HG02610 (cell line): ENCODE data around the gene CAMK4.

Experiments used
- ATAC-seq: cut with Tn5 transposase; IDR thresholded peaks from one replicate; pipeline ENCODE4 v1.9.1; 2021; ENCODE audit warnings: mild to moderate bottlenecking, moderate library complexity; ENCODE audit not compliant: unreplicated experiment

Gene CAMK4

GRCh38 chr5:111223787-111224560, at the start of gene CAMK4:
Gene CAMK4 (plus strand): TSS chr5:111224384. CDS start chr5:111224484, 100 bp downstream.
- peak; percentile 80 for ATAC-seq

GRCh38 chr5:111183064-111183463, 41.1 kb upstream of the CAMK4 start:
- no peak for ATAC-seq

- no peak for ATAC-seq
Measured at GRCh38 chr5:111187079-111187478, 37.1 kb upstream of the CAMK4 start.

- ATAC-seq, result no peak
Measured at GRCh38 chr5:111194053-111194452, 30.1 kb upstream of the CAMK4 start.

- no peak for ATAC-seq
Measured at GRCh38 chr5:111194925-111195324, 29.3 kb upstream of the CAMK4 start.

- ATAC-seq, result no peak
Measured at GRCh38 chr5:111197523-111197922, 26.7 kb upstream of the CAMK4 start.

GRCh38 chr5:111198281-111198966, 25.8 kb upstream of the CAMK4 start:
- ATAC-seq, result no peak

GRCh38 chr5:111200828-111201227, 23.4 kb upstream of the CAMK4 start:
- ATAC-seq, result no peak

GRCh38 chr5:111201705-111202104, 22.5 kb upstream of the CAMK4 start:
- ATAC-seq, result no peak

GRCh38 chr5:111211341-111211740, 12.8 kb upstream of the CAMK4 start:
- peak; percentile 96 for ATAC-seq

- no peak for ATAC-seq
Measured at GRCh38 chr5:111214052-111214742, 10.0 kb upstream of the CAMK4 start.

GRCh38 chr5:111215971-111216370, 8.2 kb upstream of the CAMK4 start:
- ATAC-seq, result no peak

GRCh38 chr5:111221139-111221538, 3.0 kb upstream of the CAMK4 start:
- ATAC-seq, result no peak

GRCh38 chr5:111223101-111223786, 940 bp upstream of the CAMK4 start:
- ATAC-seq, result no peak

- ATAC-seq, result peak; percentile 28
Measured at GRCh38 chr5:111224561-111225345, 569 bp downstream of the CAMK4 start.

GRCh38 chr5:111225926-111226325, 1.7 kb downstream of the CAMK4 start:
- ATAC-seq, result no peak

GRCh38 chr5:111226556-111226955, 2.4 kb downstream of the CAMK4 start:
- ATAC-seq, result no peak

GRCh38 chr5:111227226-111227782, 3.1 kb downstream of the CAMK4 start:
- no peak for ATAC-seq

GRCh38 chr5:111227801-111228200, 3.6 kb downstream of the CAMK4 start:
- no peak for ATAC-seq
